ENCODE results near the gene ADCK1. TPM values are rescaled to one million over a fixed set of nuclear protein-coding genes. Genes with fewer than 3 reads are reported as not detected.

Gene ADCK1
- total and polyA plus RNA-seq, 4 donors = 5.7 to 8.8 (median 7.0) TPM

- no peak overlapping the region for H3K4me3 ChIP-seq
- no peak overlapping the region for H3K9ac ChIP-seq (ENCODE audit: insufficient read depth in 1 of 2, low read length in 2 of 2)
- H3K27me3 ChIP-seq (ENCODE audit: control insufficient read depth in 3 of 3, insufficient read depth in 3 of 3, low read length in 2 of 3) = no peaks in the 10 kb centered on the region
- DNase-seq = no peak
- H3K36me3 ChIP-seq (ENCODE audit: control insufficient read depth in 4 of 4, insufficient read depth in 4 of 4, low read length in 4 of 4) = no peaks in the 10 kb centered on the region
- H3K27ac ChIP-seq (ENCODE audit: low read depth in 1 of 2, low read length in 1 of 2) = no peak overlapping the region
- ATAC-seq (ENCODE audit: insufficient read depth, low FRiP score) = no peak
- no peaks in the 10 kb centered on the region for H3K9me3 ChIP-seq (ENCODE audit: control insufficient read depth in 4 of 4, insufficient read depth in 3 of 4, low read length in 3 of 4)
- TF ChIP-seq, protein P1, sequence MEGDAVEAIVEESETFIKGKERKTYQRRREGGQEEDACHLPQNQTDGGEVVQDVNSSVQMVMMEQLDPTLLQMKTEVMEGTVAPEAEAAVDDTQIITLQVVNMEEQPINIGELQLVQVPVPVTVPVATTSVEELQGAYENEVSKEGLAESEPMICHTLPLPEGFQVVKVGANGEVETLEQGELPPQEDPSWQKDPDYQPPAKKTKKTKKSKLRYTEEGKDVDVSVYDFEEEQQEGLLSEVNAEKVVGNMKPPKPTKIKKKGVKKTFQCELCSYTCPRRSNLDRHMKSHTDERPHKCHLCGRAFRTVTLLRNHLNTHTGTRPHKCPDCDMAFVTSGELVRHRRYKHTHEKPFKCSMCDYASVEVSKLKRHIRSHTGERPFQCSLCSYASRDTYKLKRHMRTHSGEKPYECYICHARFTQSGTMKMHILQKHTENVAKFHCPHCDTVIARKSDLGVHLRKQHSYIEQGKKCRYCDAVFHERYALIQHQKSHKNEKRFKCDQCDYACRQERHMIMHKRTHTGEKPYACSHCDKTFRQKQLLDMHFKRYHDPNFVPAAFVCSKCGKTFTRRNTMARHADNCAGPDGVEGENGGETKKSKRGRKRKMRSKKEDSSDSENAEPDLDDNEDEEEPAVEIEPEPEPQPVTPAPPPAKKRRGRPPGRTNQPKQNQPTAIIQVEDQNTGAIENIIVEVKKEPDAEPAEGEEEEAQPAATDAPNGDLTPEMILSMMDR (IDR thresholded peaks at IDR 0.05; ENCODE audit: control extremely low read depth, extremely low read depth) = no peak
- H3K4me1 ChIP-seq (ENCODE audit: control insufficient read depth in 5 of 5, insufficient read depth in 5 of 5, low read length in 5 of 5) = peaks cover 0 to 2% (median 0%) of the 10 kb centered on the region in 5 donors
- 95% methylated on average over 3 of the region's 3 CpGs for WGBS, 2 donors
Measured at GRCh38 chr14:77866932-77867331, 67.0 kb downstream of the ADCK1 start.

DNA sequence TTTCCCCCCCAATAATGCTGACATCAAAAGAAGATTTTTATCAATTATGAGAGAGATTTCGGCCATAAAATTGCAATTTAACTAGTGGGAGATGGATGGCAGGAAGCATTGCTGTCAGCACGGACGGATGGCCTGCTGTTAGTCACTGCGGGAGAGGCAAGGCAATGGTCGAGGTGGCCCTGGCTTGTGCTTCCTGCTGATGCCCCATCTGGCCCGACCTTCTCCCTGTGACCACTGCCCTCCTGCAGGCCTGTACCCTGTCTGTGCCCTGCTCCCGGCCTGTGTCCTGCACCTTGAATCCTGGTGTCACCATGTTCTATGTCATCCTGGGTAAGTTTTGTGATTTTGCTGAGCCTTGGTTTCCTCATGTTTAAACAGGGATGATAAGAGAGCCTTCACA lies 67.6 kb downstream of the ADCK1 start:
- H3K27me3 ChIP-seq (ENCODE audit: control insufficient read depth in 3 of 3, insufficient read depth in 3 of 3, low read length in 2 of 3) = no peaks in the 10 kb centered on the region
- no peaks in the 10 kb centered on the region for H3K9me3 ChIP-seq (ENCODE audit: control insufficient read depth in 4 of 4, insufficient read depth in 3 of 4, low read length in 3 of 4)
- H3K9ac ChIP-seq (ENCODE audit: insufficient read depth in 1 of 2, low read length in 2 of 2) = no peak overlapping the region
- no peak for ATAC-seq (ENCODE audit: insufficient read depth, low FRiP score)
- DNase-seq = no peak
- WGBS, 2 donors = 83 to 89% methylated on average over 7 of the region's 7 CpGs
- TF ChIP-seq, protein P1 (IDR thresholded peaks at IDR 0.05; ENCODE audit: control extremely low read depth, extremely low read depth) = no peak
- no peak overlapping the region for H3K27ac ChIP-seq (ENCODE audit: low read depth in 1 of 2, low read length in 1 of 2)
- peaks cover 0 to 2% (median 0%) of the 10 kb centered on the region in 5 donors for H3K4me1 ChIP-seq (ENCODE audit: control insufficient read depth in 5 of 5, insufficient read depth in 5 of 5, low read length in 5 of 5)
- no peaks in the 10 kb centered on the region for H3K36me3 ChIP-seq (ENCODE audit: control insufficient read depth in 4 of 4, insufficient read depth in 4 of 4, low read length in 4 of 4)
- no peak overlapping the region for H3K4me3 ChIP-seq

GRCh38 chr14:77868552-77869285 lies 68.8 kb downstream of the ADCK1 start:
- no peak for DNase-seq
- H3K27ac ChIP-seq (ENCODE audit: low read depth in 1 of 2, low read length in 1 of 2) = no peak overlapping the region
- H3K4me3 ChIP-seq = no peak overlapping the region
- no peaks in the 10 kb centered on the region for H3K36me3 ChIP-seq (ENCODE audit: control insufficient read depth in 4 of 4, insufficient read depth in 4 of 4, low read length in 4 of 4)
- WGBS, 2 donors = 82 to 85% methylated on average over 13 of the region's 13 CpGs
- no peak overlapping the region for H3K9ac ChIP-seq (ENCODE audit: insufficient read depth in 1 of 2, low read length in 2 of 2)
- TF ChIP-seq, protein P1 (IDR thresholded peaks at IDR 0.05; ENCODE audit: control extremely low read depth, extremely low read depth) = no peak
- peaks cover 0 to 2% (median 0%) of the 10 kb centered on the region in 5 donors for H3K4me1 ChIP-seq (ENCODE audit: control insufficient read depth in 5 of 5, insufficient read depth in 5 of 5, low read length in 5 of 5)
- no peak for ATAC-seq (ENCODE audit: insufficient read depth, low FRiP score)
- H3K27me3 ChIP-seq (ENCODE audit: control insufficient read depth in 3 of 3, insufficient read depth in 3 of 3, low read length in 2 of 3) = no peaks in the 10 kb centered on the region
- no peaks in the 10 kb centered on the region for H3K9me3 ChIP-seq (ENCODE audit: control insufficient read depth in 4 of 4, insufficient read depth in 3 of 4, low read length in 3 of 4)

DNA sequence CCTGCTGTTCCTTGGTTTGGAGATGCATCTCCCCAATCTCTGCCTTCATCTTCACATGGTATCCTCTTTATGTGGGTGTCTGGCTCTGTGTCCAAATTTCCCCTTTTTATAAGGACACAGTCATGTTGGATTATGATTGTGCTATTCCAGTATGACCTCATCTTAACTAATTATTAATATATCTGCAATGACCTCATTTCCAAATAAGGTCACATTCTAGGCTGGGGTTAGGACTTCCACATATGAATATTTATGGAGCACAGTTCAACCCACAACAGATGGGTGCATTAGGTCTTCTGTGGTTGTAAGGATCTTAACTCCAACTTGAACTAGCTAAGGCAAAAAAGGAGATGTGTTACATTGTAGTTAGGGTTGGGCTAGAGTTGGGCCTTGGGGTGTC lies 69.4 kb downstream of the ADCK1 start:
- H3K36me3 ChIP-seq (ENCODE audit: control insufficient read depth in 4 of 4, insufficient read depth in 4 of 4, low read length in 4 of 4) = no peaks in the 10 kb centered on the region
- DNase-seq (no peak), ATAC-seq (ENCODE audit: insufficient read depth, low FRiP score) (peak; percentile 7)
- TF ChIP-seq, protein P1 (IDR thresholded peaks at IDR 0.05; ENCODE audit: control extremely low read depth, extremely low read depth) = no peak
- no peak overlapping the region for H3K4me3 ChIP-seq
- H3K27me3 ChIP-seq (ENCODE audit: control insufficient read depth in 3 of 3, insufficient read depth in 3 of 3, low read length in 2 of 3) = no peaks in the 10 kb centered on the region
- H3K9me3 ChIP-seq (ENCODE audit: control insufficient read depth in 4 of 4, insufficient read depth in 3 of 4, low read length in 3 of 4) = no peaks in the 10 kb centered on the region
- peaks cover 0 to under 1% (median 0%) of the 10 kb centered on the region in 5 donors for H3K4me1 ChIP-seq (ENCODE audit: control insufficient read depth in 5 of 5, insufficient read depth in 5 of 5, low read length in 5 of 5)
- no peak overlapping the region for H3K9ac ChIP-seq (ENCODE audit: insufficient read depth in 1 of 2, low read length in 2 of 2)
- H3K27ac ChIP-seq (ENCODE audit: low read depth in 1 of 2, low read length in 1 of 2) = no peak overlapping the region

All from lung (tissue), 12 donors.